PFSK-1 (cell line): ENCODE data around the gene LHX3.

Experiments used
- FOXP2 ChIP-seq: optimal IDR thresholded peaks from 2 replicates; pipeline ENCODE3; 2011; ENCODE audit warnings: borderline replicate concordance, control low read depth, inconsistent platforms; ENCODE audit not compliant: insufficient read depth; ENCODE audit errors: extremely low read length, extremely low read depth
- POLR2AphosphoS5 ChIP-seq: IDR thresholded peaks from 2 replicates; pipeline ENCODE4 v1.6.1; 2012; ENCODE audit warnings: low read depth, mild to moderate bottlenecking, control low read depth, low read length, moderate library complexity
- REST ChIP-seq, 2 experiments: IDR thresholded peaks; 2 replicates each; pipeline versions ENCODE4 v1.6.1 to v1.8.0; 2011 to 2012; ENCODE audit warnings: low read depth in 2 of 2, low read length in 2 of 2, control low read depth in 1 of 2, inconsistent platforms in 1 of 2, mild to moderate bottlenecking in 1 of 2, moderate library complexity in 1 of 2; ENCODE audit not compliant: insufficient read depth in 1 of 2
- SIN3A ChIP-seq: IDR thresholded peaks from 2 replicates; pipeline ENCODE4 v1.6.1; 2012; ENCODE audit warnings: mild to moderate bottlenecking, low read length, moderate library complexity, borderline replicate concordance; ENCODE audit not compliant: insufficient read depth
- TAF1 ChIP-seq: IDR thresholded peaks from 2 replicates; pipeline ENCODE4 v1.6.1; 2012; ENCODE audit warnings: low read length, control low read depth, borderline replicate concordance; ENCODE audit not compliant: insufficient read depth

GRCh38 chr9:136189394-136190236 lies 15.3 kb downstream of the LHX3 start:
- TF ChIP-seq TAF1 (no peak), POLR2AphosphoS5 (no peak), REST (IDR thresholded peaks at IDR 0.05; ENCODE audit: insufficient read depth in 1 of 2, low read depth in 2 of 2, low read length in 2 of 2) (no peak), SIN3A (no peak), FOXP2 (no peak)
